IPS-15b (cell line): ENCODE data around the gene PLCB4.
"Not testable (repeated sequence)": the region's sequence is repeated elsewhere in the genome, so short reads cannot be mapped to it uniquely, and the experiment has no call there.

ENCODE experiments used
- H3K27me3 ChIP-seq: one replicate; pipeline ENCODE4 v1.6.1; 2013; ENCODE audit warnings: low read length; ENCODE audit not compliant: control insufficient read depth, insufficient read depth
- H3K36me3 ChIP-seq: one replicate; pipeline ENCODE4 v1.6.1; 2013; ENCODE audit warnings: low read length; ENCODE audit not compliant: control insufficient read depth, insufficient read depth
- H3K4me1 ChIP-seq: one replicate; pipeline ENCODE4 v1.6.1; 2013; ENCODE audit warnings: mild to moderate bottlenecking, low read length; ENCODE audit not compliant: control insufficient read depth, insufficient read depth
- H3K4me3 ChIP-seq: one replicate; pipeline ENCODE4 v1.5.1; 2013; ENCODE audit warnings: low read depth, low read length
- H3K9ac ChIP-seq: one replicate; pipeline ENCODE4 v1.6.1; 2013; ENCODE audit warnings: low read depth, mild to moderate bottlenecking, low read length
- H3K9me3 ChIP-seq: one replicate; pipeline ENCODE4 v1.6.1; 2013; ENCODE audit warnings: mild to moderate bottlenecking, low read length; ENCODE audit not compliant: control insufficient read depth, insufficient read depth

The PLCB4 gene

DNA sequence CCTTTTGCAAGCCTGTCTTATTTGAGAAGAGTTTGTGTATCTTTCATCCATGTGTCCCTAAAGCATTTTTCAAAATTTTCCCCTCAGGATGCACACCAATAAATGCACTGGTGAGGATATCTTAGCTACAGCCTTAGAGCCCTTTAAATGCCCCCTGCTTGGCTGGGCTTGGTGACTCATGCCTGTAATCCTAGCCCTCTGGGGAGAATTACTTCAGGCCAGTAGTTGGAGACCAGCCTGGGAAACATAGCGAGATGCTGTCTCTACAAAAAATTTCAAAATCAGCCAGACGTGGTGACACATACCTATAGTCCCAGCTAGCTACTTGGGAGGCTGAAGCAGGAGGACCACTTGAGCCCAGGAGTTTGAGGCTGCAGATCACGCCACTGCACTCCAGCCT, 33.8 kb upstream of the PLCB4 start:
- no peaks in the 10 kb centered on the region for H3K36me3 ChIP-seq
- H3K4me3 ChIP-seq, result no peak overlapping the region
- no peaks in the 10 kb centered on the region for H3K4me1 ChIP-seq
- no peaks in the 10 kb centered on the region for H3K9me3 ChIP-seq
- no peak overlapping the region for H3K9ac ChIP-seq
- H3K27me3 ChIP-seq, result no peaks in the 10 kb centered on the region

DNA sequence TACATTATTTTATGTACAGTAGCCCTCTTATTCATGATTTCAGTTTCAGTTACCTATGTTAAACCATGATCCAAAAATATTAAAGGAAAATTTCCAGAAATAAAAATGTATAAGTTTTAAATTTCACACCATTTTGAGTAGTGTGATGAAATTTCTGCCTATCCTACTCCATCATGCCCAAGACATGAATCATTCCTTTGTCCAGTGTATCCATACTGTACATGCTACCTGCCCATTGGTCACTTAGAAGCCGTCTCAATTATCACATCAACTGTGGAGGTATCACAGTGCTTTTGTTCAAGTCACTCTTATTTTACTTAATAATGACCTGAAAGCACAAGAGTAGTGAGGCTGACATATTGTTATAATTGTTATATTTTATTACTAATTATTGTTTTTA, 32.3 kb upstream of the PLCB4 start:
- Histone ChIP-seq H3K27me3 (no peaks in the 10 kb centered on the region), H3K4me1 (no peaks in the 10 kb centered on the region), H3K9me3 (no peaks in the 10 kb centered on the region), H3K9ac (no peak overlapping the region), H3K4me3 (no peak overlapping the region), H3K36me3 (no peaks in the 10 kb centered on the region)

- Histone ChIP-seq H3K27me3 (no peaks in the 10 kb centered on the region), H3K9me3 (no peaks in the 10 kb centered on the region), H3K36me3 (no peaks in the 10 kb centered on the region), H3K4me3 (no peak overlapping the region), H3K9ac (no peak overlapping the region), H3K4me1 (no peaks in the 10 kb centered on the region)
Measured at GRCh38 chr20:9038791-9039535, 29.9 kb upstream of the PLCB4 start.

- Histone ChIP-seq H3K9me3 (no peaks in the 10 kb centered on the region), H3K4me3 (no peak overlapping the region), H3K27me3 (no peaks in the 10 kb centered on the region), H3K9ac (no peak overlapping the region), H3K4me1 (no peaks in the 10 kb centered on the region), H3K36me3 (no peaks in the 10 kb centered on the region)
Measured at GRCh38 chr20:9040863-9041524, 27.9 kb upstream of the PLCB4 start.

DNA sequence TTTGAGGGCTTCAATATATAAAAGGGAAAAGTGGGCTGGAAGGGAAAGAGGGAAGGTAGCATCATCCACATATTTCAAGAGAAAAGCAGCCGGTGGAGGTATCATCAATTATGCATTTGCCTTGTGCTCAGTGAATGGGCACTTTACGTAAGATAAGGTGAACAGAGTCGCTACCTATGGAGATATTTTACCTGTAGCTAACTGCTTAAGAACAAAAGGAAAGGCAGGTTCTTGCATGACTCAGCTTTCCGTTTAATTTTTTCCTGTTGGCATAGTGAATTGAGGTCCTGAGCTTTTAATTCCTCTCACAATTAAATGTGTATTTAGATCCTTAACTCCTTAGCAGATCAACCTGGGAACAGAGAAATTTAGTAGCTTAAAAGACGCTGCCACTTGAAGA, 25.5 kb upstream of the PLCB4 start:
- H3K36me3 ChIP-seq, result no peaks in the 10 kb centered on the region
- H3K9me3 ChIP-seq, result no peaks in the 10 kb centered on the region
- no peak overlapping the region for H3K4me3 ChIP-seq
- H3K9ac ChIP-seq, result no peak overlapping the region
- no peaks in the 10 kb centered on the region for H3K27me3 ChIP-seq
- H3K4me1 ChIP-seq, result no peaks in the 10 kb centered on the region

DNA sequence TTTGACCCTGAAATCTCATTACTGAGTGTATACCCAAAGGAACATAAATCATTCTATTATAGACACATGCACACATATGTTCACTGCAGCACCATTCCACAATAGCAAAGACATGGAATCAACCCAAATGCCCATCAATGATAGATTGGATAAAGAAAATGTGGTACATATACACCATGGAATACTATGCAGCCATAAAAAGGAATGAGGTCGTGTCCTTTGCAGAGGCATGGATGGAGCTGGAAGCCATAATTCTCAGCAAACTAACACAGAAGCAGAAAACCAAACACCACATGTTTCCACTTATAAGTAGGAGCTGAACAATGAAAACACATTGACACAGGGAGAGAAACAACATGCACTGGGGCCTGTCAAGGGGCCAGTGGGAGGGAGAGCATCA, 21.0 kb upstream of the PLCB4 start:
- not testable (repeated sequence) for H3K4me3 ChIP-seq, H3K9ac ChIP-seq, H3K27me3 ChIP-seq, H3K9me3 ChIP-seq, H3K4me1 ChIP-seq, H3K36me3 ChIP-seq

DNA sequence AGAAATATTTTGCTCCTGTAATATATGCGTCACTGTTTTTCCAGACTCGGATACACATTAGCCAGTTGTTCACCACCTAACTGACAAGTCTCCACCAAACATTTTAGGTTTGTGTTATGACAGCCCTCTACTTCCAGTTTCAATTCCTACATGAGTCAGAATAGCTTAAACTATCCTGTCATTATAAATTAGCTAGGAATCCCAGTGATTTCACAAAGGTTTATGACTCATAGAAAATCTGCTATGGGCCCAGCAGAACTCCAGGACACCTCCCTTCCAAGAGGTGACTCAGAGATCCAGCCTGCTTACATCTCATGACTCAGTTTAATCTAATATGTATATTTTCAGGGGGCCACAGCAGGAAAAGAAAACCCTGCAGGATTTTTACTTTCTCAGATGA, 17.4 kb upstream of the PLCB4 start:
- Histone ChIP-seq H3K4me1 (no peaks in the 10 kb centered on the region), H3K36me3 (no peaks in the 10 kb centered on the region), H3K27me3 (no peaks in the 10 kb centered on the region), H3K4me3 (no peak overlapping the region), H3K9ac (no peak overlapping the region), H3K9me3 (no peaks in the 10 kb centered on the region)

DNA sequence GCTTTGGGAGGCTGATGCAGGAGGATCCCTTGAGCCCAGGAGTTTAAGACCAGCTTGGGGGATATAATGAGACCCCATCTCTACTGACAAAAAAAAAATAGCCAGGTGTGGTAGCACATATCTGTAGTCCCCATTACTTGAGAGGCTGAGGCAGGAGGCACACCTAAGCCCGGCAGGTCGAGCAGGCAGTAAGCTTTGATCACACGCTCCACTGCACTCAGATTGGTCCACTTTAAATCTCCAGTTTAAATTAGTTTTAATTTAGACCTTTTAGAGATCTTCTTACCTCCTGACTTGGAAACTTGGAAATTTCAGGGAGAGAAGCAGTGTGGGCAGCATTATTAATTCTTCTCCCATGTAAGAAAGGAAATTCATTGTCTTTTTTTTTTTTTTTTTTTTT, 16.8 kb upstream of the PLCB4 start:
- H3K4me3 ChIP-seq, result no peak overlapping the region
- no peak overlapping the region for H3K9ac ChIP-seq
- H3K4me1 ChIP-seq, result no peaks in the 10 kb centered on the region

DNA sequence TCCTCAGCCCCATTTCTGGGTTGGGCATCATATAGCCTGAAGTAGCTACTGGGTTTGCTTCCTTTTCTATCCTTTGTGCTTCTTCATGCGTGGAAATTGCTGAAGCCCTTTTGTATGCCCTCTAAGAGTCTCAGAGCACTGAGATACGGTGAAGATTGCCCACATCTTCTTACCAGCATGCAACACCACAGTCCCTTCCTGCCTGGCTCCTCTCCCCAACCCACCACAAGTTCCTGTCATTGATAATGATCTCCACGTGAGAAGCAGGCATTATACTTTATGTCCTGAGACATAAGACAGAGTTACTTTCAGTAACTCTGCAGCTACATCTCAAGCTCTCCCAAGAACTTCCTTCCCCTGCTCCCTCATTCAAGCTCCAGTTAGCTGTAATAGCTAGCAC, 15.8 kb upstream of the PLCB4 start:
- Histone ChIP-seq H3K4me3 (no peak overlapping the region), H3K9ac (no peak overlapping the region), H3K27me3 (no peaks in the 10 kb centered on the region), H3K36me3 (no peaks in the 10 kb centered on the region), H3K9me3 (no peaks in the 10 kb centered on the region), H3K4me1 (no peaks in the 10 kb centered on the region)

More for the DNA sequence above, 16.8 kb upstream of the PLCB4 start:
- Histone ChIP-seq H3K36me3 (no peaks in the 10 kb centered on the region), H3K27me3 (no peaks in the 10 kb centered on the region), H3K9me3 (no peaks in the 10 kb centered on the region)

DNA sequence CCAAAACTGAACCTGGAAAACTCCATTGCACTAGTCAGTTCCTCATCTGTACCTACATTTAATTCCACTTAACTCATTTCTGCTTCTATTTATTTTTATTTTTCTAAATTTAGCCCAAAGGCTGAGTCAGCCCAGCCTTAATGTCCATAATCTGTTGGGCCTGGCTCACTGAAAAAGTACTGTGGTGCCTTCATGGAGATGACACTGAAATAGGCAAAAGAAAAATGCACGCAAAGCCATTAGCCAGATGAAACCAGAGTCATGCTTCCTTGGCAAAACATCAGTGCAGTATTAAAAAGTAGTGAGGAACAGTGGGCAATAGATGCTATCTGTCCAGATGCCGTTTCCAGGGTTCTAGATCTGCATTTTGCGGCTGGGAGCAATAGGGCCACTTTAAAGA, 14.7 kb upstream of the PLCB4 start:
- H3K4me1 ChIP-seq, result no peaks in the 10 kb centered on the region
- H3K9me3 ChIP-seq, result no peaks in the 10 kb centered on the region
- no peaks in the 10 kb centered on the region for H3K27me3 ChIP-seq
- H3K4me3 ChIP-seq, result no peak overlapping the region
- H3K36me3 ChIP-seq, result no peaks in the 10 kb centered on the region
- no peak overlapping the region for H3K9ac ChIP-seq

DNA sequence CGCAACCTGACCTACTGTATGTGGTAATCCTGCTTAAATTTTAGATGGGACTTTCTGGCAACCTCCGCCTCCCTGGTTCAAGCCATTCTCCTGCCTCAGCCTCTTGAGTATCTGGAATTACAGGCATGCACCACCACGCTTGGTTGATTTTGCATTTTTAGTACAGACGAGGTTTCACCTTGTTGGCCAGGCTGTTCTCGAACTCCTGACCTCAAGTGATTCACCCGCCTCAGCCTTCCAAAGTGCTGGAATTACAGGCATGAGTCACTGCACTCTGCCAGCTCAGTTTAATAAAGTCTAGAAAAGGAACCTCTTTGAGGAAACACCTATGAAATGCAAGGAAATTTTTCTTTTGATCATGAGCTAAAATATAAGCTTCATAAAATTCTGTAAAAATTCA, 9.0 kb upstream of the PLCB4 start:
- Histone ChIP-seq H3K4me3 (no peak overlapping the region), H3K27me3 (no peaks in the 10 kb centered on the region), H3K36me3 (no peaks in the 10 kb centered on the region), H3K4me1 (no peaks in the 10 kb centered on the region), H3K9me3 (no peaks in the 10 kb centered on the region), H3K9ac (no peak overlapping the region)

DNA sequence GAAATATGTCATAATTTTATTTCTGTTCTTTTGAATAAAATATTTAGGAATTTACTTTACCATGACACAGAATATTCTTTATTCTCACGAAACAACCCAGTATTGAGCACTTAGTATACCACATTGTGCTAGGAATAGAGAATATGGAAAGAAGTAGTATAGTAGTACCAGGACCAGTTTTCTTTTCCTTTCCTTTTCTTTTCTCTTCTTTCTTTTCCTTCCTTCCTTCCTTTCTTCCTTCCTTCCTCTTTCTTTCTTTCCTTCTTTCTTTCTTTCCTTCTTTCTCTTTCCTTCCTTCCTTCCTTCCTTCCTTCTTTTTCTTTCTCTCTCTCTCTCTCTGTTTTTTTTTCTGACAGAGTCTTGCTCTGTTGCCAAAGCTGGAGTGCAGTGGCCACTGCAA, 7.5 kb upstream of the PLCB4 start:
- H3K27me3 ChIP-seq, result no peaks in the 10 kb centered on the region
- H3K36me3 ChIP-seq, result no peaks in the 10 kb centered on the region
- no peaks in the 10 kb centered on the region for H3K9me3 ChIP-seq
- H3K9ac ChIP-seq, result no peak overlapping the region
- no peaks in the 10 kb centered on the region for H3K4me1 ChIP-seq
- H3K4me3 ChIP-seq, result no peak overlapping the region
